ENCODE data around the gene NKX3-2.

The NKX3-2 gene

DNA sequence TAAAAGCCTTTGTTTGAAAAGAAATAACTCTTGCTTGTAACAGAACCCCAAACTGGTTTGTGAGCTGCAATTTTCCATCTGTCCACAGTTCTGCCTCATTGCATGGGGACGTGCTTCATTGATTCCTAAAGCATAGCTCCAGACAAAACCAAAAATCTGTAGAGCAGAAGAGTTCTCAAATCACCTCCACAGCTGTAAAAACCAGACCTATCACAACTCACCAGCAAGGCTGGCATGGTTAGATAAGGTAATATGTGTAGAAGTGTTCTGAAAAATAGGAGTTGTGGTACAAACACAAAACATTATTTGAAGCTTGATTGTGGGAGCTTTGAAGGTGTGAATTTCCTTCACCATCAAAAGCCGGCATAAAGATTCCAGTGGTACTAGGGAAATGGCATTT is 47.7 kb downstream of the NKX3-2 start:
- H3K4me1 Mint-ChIP-seq: no peaks in the 10 kb centered on the region
- no peaks in the 10 kb centered on the region for H3K9me3 Mint-ChIP-seq
- H3K27me3 Mint-ChIP-seq (ENCODE audit: low read depth): peaks cover 9% of the 10 kb centered on the region
- no peaks in the 10 kb centered on the region for H3K36me3 Mint-ChIP-seq (ENCODE audit: low read depth)
- TF ChIP-seq, protein P1, sequence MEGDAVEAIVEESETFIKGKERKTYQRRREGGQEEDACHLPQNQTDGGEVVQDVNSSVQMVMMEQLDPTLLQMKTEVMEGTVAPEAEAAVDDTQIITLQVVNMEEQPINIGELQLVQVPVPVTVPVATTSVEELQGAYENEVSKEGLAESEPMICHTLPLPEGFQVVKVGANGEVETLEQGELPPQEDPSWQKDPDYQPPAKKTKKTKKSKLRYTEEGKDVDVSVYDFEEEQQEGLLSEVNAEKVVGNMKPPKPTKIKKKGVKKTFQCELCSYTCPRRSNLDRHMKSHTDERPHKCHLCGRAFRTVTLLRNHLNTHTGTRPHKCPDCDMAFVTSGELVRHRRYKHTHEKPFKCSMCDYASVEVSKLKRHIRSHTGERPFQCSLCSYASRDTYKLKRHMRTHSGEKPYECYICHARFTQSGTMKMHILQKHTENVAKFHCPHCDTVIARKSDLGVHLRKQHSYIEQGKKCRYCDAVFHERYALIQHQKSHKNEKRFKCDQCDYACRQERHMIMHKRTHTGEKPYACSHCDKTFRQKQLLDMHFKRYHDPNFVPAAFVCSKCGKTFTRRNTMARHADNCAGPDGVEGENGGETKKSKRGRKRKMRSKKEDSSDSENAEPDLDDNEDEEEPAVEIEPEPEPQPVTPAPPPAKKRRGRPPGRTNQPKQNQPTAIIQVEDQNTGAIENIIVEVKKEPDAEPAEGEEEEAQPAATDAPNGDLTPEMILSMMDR (IDR thresholded peaks at IDR 0.05; ENCODE audit: unreplicated experiment in 3 of 3): no peak
- H3K27ac Mint-ChIP-seq: no peak overlapping the region
- H3K4me3 Mint-ChIP-seq: no peak overlapping the region

DNA sequence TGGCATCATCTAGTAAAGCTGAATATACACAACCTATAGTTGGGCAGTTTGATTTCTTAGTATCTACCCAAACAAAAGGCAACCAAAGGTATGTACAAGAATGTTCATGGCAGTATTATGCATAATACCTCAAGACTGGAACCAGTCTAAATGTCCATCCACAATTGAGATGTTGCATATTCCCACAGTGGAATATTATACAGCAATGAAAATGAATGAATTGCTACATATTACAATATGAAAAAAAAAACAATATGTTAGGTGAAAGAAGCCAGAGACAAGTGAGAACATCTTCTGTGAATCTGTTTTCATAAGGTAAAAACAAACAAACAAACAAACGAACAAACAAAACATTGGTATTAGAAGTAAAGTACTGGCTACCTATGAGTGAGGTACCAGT is 48.6 kb downstream of the NKX3-2 start:
- TF ChIP-seq, protein P1 (IDR thresholded peaks at IDR 0.05; ENCODE audit: unreplicated experiment in 3 of 3): no peak
- no peak overlapping the region for H3K27ac Mint-ChIP-seq
- H3K36me3 Mint-ChIP-seq (ENCODE audit: low read depth): no peaks in the 10 kb centered on the region
- H3K4me1 Mint-ChIP-seq: no peaks in the 10 kb centered on the region
- H3K4me3 Mint-ChIP-seq: no peak overlapping the region
- H3K9me3 Mint-ChIP-seq: no peaks in the 10 kb centered on the region
- peaks cover 17% of the 10 kb centered on the region for H3K27me3 Mint-ChIP-seq (ENCODE audit: low read depth)

GRCh38 chr4:13493793-13494192 is 50.5 kb downstream of the NKX3-2 start:
- no peaks in the 10 kb centered on the region for H3K9me3 Mint-ChIP-seq
- no peak overlapping the region for H3K4me3 Mint-ChIP-seq
- no peaks in the 10 kb centered on the region for H3K4me1 Mint-ChIP-seq
- no peak overlapping the region for H3K27ac Mint-ChIP-seq
- TF ChIP-seq, protein P1 (IDR thresholded peaks at IDR 0.05; ENCODE audit: unreplicated experiment in 3 of 3): no peak
- H3K27me3 Mint-ChIP-seq (ENCODE audit: low read depth): peaks cover 21% of the 10 kb centered on the region
- no peaks in the 10 kb centered on the region for H3K36me3 Mint-ChIP-seq (ENCODE audit: low read depth)

- H3K27me3 Mint-ChIP-seq (ENCODE audit: low read depth): peaks cover 20% of the 10 kb centered on the region
- no peak overlapping the region for H3K27ac Mint-ChIP-seq
- H3K9me3 Mint-ChIP-seq: no peaks in the 10 kb centered on the region
- no peaks in the 10 kb centered on the region for H3K4me1 Mint-ChIP-seq
- H3K4me3 Mint-ChIP-seq: no peak overlapping the region
- no peaks in the 10 kb centered on the region for H3K36me3 Mint-ChIP-seq (ENCODE audit: low read depth)
- TF ChIP-seq, protein P1 (IDR thresholded peaks at IDR 0.05; ENCODE audit: unreplicated experiment in 3 of 3): no peak
These were observed 51.6 kb downstream of the NKX3-2 start for GRCh38 chr4:13492747-13493146.
